ENCODE data around the gene BCAN.

Gene BCAN

DNA sequence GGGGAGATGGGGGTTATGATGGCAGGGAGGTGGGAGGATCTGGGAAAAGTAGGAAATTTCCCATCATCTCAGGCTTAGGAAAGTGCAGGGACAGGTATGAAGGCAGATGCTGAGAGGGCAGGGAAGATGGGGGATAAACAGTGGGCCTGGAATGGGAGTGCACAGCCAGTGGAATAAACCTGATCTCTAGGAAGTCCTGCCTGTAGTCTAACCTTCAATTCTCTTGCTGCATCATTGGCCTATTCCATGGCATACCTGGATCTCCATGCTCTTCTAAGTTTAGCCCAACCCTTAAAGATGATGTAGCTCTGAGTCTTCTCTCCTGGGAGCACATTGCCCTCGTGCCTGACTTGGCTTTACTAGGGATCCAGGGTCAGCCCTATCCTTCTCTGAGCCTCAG is 2.7 kb downstream of the BCAN start:
- DNase-seq, result no peak

DNA sequence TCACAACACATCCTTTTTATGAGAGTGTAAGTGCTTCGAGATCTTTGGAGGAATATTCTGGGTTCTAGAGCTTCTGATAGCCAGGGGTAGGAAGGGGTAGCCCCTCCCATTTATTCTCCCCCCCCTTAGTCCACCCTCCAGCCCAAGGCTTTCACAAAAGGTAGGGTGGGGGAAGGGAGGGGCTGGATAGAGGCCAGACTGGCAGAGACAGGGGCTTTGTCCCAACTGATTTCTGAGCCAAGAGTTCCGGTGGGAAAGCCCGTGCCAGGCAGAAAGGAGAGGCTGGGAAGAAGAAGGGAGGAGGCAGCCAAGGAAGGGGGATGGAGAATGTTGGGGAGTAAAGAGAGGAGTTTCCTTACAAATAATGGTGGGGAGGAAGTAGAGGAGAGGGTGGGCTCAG is 3.1 kb downstream of the BCAN start:
- no peak for DNase-seq

DNA sequence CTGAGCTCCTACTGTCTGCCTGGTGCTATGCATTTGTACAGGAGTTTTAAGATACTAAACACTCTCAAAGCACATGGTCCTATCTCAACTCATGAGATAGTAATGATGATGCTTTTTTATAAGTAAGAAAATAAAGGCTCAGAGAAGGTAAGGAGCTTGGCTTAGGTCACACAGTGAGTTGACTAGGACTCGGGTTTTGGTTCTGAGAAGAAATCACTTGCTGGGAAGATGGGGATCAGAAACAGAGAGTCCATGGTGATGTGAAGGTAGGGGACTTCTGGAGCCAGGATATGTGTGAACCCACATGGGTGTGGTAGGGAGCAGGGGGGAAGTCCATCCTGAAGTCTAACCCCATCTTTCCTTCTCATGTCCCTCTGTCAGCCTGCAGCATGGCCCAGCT is 3.7 kb downstream of the BCAN start:
- DNase-seq, result no peak

DNA sequence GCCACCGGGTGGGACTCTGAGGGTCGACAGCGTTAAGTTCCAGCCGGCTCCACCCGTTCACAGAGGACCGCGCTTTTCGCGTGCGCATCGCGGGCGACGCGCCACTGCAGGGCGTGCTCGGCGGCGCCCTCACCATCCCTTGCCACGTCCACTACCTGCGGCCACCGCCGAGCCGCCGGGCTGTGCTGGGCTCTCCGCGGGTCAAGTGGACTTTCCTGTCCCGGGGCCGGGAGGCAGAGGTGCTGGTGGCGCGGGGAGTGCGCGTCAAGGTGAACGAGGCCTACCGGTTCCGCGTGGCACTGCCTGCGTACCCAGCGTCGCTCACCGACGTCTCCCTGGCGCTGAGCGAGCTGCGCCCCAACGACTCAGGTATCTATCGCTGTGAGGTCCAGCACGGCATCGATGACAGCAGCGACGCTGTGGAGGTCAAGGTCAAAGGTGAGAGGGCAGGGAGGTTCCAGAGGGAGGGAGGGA is 4.9 kb downstream of the BCAN start:
- no peak for DNase-seq

DNA sequence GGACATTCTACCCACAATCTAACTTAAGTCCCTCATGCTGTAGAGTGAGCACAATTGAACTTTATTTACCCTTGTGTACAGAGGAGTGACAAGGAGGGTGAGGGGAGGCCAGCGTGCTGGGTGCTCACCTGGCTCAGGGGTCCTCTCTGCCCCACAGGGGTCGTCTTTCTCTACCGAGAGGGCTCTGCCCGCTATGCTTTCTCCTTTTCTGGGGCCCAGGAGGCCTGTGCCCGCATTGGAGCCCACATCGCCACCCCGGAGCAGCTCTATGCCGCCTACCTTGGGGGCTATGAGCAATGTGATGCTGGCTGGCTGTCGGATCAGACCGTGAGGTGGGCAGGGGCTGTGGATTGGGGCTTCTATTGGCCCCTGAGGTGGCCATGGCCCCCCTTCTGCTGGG is 5.4 kb downstream of the BCAN start:
- DNase-seq, result no peak

DNA sequence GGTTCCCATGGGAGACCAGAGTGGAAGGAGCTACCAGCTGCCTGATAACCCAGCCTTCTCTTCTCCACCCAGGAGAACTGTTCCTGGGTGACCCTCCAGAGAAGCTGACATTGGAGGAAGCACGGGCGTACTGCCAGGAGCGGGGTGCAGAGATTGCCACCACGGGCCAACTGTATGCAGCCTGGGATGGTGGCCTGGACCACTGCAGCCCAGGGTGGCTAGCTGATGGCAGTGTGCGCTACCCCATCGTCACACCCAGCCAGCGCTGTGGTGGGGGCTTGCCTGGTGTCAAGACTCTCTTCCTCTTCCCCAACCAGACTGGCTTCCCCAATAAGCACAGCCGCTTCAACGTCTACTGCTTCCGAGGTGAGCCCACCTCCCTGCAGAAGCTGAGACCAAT is 6.6 kb downstream of the BCAN start:
- no peak for DNase-seq

DNA sequence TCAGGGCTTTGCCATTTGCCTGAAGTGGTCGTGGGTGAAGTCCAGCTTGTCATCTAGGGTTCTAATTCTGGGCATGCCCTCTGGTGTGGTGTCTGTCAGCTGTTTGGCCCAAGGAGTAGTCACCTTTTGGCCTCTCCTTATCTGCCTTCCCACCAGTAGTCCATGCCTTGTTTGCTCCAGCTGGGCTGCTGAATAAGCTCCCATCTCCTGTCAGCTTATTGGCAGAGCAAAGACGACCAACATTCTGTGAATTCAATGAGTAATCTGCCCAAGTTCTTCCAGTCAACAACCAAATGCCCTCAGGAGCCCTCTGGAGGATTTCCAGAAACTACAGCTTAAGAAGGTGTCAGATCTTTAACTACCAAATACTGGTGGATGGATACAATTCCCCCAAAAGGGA is 7.0 kb downstream of the BCAN start:
- DNase-seq, result no peak

DNA sequence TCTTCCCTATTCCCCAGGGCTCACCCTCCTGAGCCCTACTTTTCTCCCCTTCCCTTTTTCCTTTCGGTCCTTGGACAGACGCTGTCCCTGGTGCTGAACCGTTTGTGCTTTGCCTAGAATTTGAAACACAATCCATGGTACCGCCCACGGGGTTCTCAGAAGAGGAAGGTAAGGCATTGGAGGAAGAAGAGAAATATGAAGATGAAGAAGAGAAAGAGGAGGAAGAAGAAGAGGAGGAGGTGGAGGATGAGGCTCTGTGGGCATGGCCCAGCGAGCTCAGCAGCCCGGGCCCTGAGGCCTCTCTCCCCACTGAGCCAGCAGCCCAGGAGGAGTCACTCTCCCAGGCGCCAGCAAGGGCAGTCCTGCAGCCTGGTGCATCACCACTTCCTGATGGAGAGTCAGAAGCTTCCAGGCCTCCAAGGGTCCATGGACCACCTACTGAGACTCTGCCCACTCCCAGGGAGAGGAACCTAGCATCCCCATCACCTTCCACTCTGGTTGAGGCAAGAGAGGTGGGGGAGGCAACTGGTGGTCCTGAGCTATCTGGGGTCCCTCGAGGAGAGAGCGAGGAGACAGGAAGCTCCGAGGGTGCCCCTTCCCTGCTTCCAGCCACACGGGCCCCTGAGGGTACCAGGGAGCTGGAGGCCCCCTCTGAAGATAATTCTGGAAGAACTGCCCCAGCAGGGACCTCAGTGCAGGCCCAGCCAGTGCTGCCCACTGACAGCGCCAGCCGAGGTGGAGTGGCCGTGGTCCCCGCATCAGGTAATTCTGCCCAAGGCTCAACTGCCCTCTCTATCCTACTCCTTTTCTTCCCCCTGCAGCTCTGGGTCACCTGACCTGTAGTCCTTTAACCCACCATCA is 10.4 kb downstream of the BCAN start:
- DNase-seq, result no peak

DNA sequence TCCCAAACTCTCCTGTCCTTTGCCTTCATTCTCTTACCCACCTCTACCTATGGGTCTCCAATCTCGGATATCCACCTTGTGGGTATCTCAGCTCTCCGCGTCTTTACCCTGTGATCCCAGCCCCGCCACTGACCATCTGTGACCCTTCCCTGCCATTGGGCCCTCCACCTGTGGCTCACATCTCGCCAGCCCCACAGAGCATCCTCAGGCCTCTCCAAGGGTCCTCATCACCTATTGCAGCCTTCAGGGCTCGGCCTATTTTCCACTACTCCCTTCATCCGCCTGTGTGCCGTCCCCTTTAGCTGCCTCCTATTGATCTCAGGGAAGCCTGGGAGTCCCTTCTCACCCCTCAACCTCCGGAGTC is 11.1 kb downstream of the BCAN start:
- DNase-seq, result no peak

DNA sequence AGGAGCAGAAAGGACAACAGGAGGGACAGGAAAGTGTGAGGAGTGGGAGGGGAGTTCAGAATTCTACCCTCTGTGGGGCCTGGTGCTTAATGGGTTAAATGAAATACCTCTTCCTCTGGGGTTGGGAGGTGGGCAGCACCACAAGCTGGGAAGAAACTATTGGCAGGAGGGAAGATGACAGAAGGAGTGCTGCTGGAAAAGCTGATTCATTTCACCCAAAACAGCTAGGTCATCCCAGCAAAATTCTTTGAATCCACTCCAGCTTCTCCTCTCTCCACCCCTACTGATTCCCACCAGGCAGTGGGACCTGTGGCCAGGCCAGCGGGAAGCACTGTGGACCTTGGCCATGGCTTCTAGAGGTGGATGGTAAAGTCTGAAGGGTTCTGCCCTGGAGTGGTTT is 12.8 kb downstream of the BCAN start:
- no peak for DNase-seq

DNA sequence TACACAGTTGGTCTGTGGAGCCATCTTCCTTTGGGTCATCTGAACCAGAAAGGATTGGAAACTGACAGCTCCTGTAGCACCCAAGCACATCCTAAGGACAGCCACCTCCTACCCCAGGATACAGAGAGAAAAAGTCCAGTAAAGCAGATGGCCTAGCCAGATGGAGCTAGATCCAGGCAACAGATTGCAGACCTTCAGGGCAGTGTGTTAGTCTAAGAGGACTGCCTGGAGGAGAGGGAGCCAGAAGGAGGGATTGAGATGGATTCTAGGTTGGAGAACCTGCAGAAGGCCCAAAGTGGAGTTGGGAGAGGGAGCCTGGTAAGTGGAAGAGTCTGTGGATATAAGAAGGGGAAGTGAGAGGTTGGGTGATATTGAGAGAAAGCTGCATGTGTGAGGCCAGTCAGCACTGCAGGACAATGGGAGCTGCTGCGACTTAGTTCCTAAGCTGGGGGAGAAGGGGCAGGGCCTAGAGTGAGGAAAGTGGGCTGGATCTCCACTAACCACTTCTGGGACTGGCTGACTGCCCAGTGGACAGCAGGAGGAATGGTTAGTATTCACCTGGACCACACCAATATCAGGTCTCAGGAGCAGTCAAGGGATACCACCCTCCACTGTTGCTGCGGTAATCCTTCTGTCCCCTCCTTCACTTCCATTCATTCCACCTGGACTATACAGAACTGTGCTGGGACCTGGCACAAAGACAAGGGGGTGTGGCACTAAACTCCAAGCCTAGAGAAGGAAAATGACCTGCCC is 13.4 kb downstream of the BCAN start:
- no peak for DNase-seq

DNA sequence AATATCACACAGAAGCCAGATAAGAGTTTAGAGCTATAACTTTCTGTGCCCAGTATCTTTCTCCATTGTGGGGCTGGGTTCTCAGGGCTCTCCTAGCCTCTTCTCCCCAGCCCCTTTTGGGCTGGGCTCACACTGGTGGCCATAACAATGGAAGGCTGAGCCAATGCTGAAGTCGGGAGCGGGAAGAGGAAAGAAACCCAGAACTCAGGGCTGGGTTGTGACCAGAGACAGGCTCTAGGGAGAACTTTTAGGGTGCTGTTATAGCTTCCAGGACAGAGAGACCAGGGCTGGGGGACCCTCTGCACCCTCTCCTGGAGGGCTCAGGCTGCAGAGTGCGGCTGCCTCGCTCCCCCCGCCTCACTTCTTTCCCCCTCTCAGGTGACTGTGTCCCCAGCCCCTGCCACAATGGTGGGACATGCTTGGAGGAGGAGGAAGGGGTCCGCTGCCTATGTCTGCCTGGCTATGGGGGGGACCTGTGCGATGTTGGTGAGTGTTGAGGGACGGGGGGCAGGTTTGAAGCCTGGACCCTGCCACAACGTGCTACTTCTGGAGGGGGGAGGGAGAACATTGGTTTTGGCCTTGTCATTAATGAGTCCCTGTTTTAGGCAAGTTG is 14.1 kb downstream of the BCAN start:
- no peak for DNase-seq

DNA sequence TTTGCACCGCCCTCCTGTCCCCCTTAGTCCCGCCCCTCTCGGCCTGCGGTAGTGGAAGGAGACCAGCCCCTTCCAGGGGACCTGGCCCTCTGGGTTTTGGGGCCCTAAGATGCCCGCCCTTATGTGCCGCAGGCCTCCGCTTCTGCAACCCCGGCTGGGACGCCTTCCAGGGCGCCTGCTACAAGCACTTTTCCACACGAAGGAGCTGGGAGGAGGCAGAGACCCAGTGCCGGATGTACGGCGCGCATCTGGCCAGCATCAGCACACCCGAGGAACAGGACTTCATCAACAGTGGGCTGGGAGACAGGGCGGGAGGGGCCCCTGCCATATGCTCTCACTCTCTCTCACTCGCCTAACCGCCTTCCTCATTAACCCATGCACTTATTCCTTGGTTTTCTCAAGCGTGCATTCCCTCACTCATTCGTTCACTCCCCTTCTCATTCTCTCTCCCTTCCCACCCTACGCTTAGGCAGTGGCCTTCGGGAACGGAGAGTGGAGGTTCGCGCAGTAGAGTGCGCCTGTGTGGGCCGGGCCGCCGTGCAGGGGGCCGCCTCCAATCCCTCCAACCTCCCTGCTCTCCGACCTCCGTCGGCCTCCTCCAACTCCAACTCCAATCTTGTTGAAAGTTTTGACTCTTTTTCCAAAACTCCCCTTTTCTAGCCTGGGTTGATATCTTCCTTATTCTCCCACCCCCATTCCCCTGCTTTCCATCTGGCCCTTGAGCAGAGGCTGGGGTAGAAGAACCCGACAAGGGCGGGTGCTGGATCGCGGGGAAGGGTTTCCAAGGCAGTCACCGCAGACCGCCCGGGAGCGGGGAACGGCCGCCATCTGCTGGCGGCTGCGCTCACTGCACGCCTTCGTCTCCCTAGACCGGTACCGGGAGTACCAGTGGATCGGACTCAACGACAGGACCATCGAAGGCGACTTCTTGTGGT is 15.2 kb downstream of the BCAN start:
- peak; percentile 56 for DNase-seq

DNA sequence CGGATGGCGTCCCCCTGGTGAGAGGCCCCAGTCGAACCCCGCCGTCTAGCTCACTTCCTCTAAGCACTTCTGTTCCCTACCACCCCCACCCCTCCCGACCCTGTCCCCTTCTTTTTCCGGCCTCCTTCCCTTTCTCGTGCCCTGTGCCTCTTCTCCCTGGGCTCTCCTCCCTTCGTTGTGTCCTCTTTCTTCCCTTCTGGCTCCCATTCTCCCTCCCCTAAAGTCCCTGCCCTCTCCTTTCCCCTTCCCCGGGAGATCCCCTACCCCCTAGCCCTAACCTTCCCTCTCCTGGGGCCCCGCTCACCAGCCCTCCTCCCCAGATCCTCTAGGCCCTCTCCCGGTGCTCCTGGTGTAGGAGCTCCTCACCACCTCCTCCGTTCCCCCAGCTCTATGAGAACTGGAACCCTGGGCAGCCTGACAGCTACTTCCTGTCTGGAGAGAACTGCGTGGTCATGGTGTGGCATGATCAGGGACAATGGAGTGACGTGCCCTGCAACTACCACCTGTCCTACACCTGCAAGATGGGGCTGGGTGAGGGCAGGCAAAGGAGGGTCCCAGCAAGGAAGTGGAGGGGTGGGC is 15.9 kb downstream of the BCAN start:
- DNase-seq, result no peak

DNA sequence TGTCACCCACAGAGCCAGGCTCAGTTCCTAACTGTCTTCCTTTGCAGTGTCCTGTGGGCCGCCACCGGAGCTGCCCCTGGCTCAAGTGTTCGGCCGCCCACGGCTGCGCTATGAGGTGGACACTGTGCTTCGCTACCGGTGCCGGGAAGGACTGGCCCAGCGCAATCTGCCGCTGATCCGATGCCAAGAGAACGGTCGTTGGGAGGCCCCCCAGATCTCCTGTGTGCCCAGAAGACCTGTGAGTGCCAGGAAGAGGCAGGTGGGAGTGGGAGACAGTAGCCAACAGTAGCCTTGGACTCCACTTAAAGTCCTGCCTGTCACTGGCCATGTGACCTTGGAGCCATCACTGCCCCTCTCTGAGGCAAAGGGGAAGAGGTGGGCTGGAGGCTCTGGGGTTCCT is 16.6 kb downstream of the BCAN start:
- DNase-seq, result no peak

DNA sequence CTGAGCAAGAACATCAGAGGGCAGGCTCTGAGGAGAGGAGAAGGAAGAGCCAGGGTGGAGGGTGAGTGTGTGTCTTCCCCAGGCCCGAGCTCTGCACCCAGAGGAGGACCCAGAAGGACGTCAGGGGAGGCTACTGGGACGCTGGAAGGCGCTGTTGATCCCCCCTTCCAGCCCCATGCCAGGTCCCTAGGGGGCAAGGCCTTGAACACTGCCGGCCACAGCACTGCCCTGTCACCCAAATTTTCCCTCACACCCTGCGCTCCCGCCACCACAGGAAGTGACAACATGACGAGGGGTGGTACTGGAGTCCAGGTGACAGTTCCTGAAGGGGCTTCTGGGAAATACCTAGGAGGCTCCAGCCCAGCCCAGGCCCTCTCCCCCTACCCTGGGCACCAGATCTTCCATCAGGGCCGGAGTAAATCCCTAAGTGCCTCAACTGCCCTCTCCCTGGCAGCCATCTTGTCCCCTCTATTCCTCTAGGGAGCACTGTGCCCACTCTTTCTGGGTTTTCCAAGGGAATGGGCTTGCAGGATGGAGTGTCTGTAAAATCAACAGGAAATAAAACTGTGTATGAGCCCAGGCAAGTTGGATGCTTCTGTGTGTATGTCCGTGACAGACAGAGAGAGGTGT is 17.1 kb downstream of the BCAN start:
- DNase-seq, result no peak

DNA sequence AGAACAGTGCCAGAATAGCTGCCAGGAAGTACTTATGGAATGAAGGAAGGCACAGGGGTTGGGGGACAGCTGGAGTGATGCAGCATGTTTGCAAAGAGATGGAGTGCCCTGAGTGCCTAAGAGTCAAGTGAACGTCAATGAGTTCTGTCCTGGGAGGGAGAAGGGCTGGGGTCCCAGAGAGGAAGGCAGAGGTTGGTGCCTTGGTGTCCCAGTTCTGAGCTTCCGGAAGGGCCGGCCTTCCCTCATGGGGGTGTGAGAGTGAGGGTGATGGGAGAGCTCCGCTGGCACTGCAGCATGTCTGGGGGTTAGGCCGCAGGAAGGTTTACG is 17.7 kb downstream of the BCAN start:
- DNase-seq, result no peak

DNA sequence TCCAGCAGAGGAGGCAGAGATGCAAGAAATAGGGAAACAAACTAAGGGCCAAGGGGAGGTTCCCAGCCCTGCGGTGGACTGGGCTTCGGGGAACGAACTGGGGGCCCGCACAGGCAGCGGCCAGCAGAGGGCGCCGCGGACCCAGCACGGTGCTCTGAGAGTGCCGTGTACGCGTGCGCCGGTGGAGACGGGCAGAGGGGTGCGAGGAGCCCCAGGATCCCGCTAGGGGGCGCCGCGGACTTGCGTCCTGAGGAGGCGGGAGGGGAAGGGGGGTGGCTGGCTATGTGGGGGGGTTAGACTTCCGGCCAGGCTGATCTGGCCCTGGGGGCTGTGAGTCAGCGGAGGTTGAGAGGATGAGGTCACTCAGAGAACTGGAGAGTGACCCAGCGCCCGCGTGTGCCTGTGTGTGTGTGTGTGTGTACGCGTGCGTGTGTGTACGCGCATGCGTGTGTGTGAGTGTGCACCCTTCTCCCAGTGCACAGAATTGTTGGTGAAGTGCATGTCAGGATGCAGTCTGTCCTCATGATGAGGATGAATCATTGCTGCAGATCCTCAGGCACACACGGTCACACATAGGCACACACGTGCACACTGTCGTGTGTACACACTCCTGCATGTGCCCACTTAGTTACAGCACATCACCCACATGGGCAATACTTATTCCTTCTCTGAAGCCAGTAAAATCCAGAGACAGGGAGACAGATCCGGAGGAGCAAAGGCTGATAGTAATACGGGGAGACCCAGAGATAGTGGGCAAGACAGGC is 18.3 kb downstream of the BCAN start:
- DNase-seq, result peak; percentile 96

DNA sequence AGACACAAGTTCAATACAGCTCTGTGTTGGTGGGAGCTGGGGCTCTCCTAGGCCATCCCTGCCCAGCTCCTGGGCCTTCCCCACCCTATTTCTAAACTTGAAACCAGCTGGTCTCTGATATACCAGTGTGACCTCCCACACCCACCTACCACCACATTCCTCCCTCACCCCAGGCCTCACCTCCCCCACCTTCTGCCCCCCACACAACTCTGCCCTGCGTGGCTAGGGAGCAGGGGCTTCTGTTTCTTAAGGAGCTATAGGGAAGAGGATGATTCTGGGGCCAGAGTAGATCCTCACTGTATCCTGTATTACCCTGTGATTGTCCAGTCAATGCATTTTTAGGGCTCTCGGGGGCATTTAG is 18.8 kb downstream of the BCAN start:
- no peak for DNase-seq

DNA sequence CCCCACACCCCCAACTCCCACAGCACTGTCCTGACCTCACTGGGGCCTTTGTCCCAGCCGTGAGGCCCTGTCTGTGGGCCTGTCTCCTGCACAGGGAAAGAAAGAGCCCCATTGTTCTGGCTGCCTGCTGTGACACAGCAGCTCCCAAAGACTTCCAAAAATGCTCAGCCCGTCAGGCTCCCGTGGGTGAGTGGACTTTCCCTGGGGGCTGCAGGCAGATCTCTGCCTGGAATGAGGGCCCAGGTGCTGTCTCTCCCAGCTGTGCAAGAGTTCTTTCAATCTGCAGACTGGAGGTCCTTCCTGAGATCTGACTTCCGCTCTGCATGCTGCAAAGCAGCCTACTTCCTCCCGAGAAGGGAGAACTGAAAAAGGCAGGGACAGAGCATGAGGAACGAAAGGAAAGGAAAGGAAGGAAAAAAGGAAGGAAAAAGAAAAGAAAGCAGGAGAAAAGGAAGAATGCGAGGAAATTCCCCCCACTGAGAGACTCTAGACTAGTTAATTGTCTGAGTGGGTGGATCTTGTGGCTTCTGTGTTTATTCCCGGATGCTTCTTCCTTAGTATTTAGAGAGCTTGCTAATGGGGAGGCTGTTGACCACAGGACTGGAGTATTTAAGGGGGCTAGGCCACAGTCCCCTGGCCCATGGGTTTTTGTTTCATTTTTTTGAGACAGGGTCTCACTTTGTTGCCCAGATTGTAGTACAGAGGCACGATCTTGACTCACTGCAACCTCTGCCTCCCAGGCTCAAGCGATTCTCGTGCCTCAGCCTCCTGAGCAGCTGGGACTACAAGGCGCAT is 20.3 kb downstream of the BCAN start:
- no peak for DNase-seq

DNA sequence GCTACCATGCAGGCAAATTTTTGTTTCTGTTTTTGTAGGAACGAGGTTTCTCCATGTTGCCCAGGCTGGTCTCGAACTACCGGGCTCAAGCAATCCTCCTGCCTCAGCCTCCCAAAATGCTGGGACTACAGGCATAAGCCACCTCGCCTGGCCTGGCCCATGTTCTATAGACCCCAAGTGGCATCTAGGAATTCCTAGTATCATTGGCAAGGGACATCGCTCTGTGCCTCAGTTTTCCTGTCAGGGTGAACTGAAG is 20.8 kb downstream of the BCAN start:
- DNase-seq, result no peak
